ENCODE data around the gene ZFC3H1. TPM values are rescaled to one million over a fixed set of nuclear protein-coding genes. Genes with fewer than 3 reads are reported as not detected.

The ZFC3H1 gene
- total RNA-seq = 10 to 100 TPM; 12.6 to 80.7 (median 51.2) TPM

GRCh38 chr12:71663561-71664410 is at the start of gene ZFC3H1, which contains the start of gene THAP2:
Gene ZFC3H1 (minus strand): TSS chr12:71663848. CDS start chr12:71663610, 238 bp downstream.
Gene THAP2 (plus strand): TSS chr12:71664301. CDS start chr12:71664510, 209 bp downstream.
- peak within 1 kb of the TSS; percentile 93 to 96 for H3K27ac ChIP-seq
- TF ChIP-seq CTCF (IDR thresholded peaks at IDR 0.05) = peak; percentile 15 to 43 (median 36)
- peak; percentile 89 for TF ChIP-seq POLR2A (IDR thresholded peaks at IDR 0.05)
- H3K9me3 ChIP-seq = no peaks in the 10 kb centered on the region
- DNase-seq = peak; percentile 91 to 96
- peak within 1 kb of the TSS; percentile 64 to 88 for H3K4me3 ChIP-seq
- no peaks in the 10 kb centered on the region for H3K36me3 ChIP-seq
- no peaks in the 10 kb centered on the region for H3K27me3 ChIP-seq
- intact Hi-C loops (cut with DNase I; ENCODE audit: low total_unique reads) = loop anchor here (10.0 kb wide), 1 partner anchor 91 kb away; the partner anchor contains the start of gene RAB21
- peaks cover 0 to 7% of the 10 kb centered on the region in 2 donors for H3K4me1 ChIP-seq

- no peaks in the 10 kb centered on the region for H3K36me3 ChIP-seq
- no peak overlapping the region for H3K27ac ChIP-seq
- intact Hi-C loops (cut with DNase I; ENCODE audit: low total_unique reads) = no loop called here
- H3K9me3 ChIP-seq = no peaks in the 10 kb centered on the region
- no peak for DNase-seq
- H3K4me3 ChIP-seq = no peak overlapping the region
- no peaks in the 10 kb centered on the region for H3K4me1 ChIP-seq
- no peaks in the 10 kb centered on the region for H3K27me3 ChIP-seq
- TF ChIP-seq CTCF (IDR thresholded peaks at IDR 0.05) (no peak), POLR2A (IDR thresholded peaks at IDR 0.05) (no peak)
These were observed 46.9 kb upstream of the ZFC3H1 start for GRCh38 chr12:71710276-71711125.

GRCh38 chr12:71708658-71709057 is 45.0 kb upstream of the ZFC3H1 start:
- no peaks in the 10 kb centered on the region for H3K4me1 ChIP-seq
- no peaks in the 10 kb centered on the region for H3K27me3 ChIP-seq
- no peak overlapping the region for H3K4me3 ChIP-seq
- no peak overlapping the region for H3K27ac ChIP-seq
- H3K9me3 ChIP-seq = no peaks in the 10 kb centered on the region
- TF ChIP-seq POLR2A (IDR thresholded peaks at IDR 0.05) (no peak), CTCF (IDR thresholded peaks at IDR 0.05) (no peak)
- no peak for DNase-seq
- no peaks in the 10 kb centered on the region for H3K36me3 ChIP-seq
- intact Hi-C loops (cut with DNase I; ENCODE audit: low total_unique reads) = no loop called here

GRCh38 chr12:71704920-71705319 is 41.3 kb upstream of the ZFC3H1 start:
- DNase-seq = no peak
- intact Hi-C loops (cut with DNase I; ENCODE audit: low total_unique reads) = no loop called here
- no peak overlapping the region for H3K4me3 ChIP-seq
- H3K27ac ChIP-seq = no peak overlapping the region
- no peaks in the 10 kb centered on the region for H3K36me3 ChIP-seq
- no peaks in the 10 kb centered on the region for H3K27me3 ChIP-seq
- H3K4me1 ChIP-seq = no peaks in the 10 kb centered on the region
- no peaks in the 10 kb centered on the region for H3K9me3 ChIP-seq
- TF ChIP-seq POLR2A (IDR thresholded peaks at IDR 0.05) (no peak), CTCF (IDR thresholded peaks at IDR 0.05) (no peak)

Measured in uterus (tissue), 4 donors.